ENCODE results near the gene TMEM9.

GRCh38 chr1:201189085-201189484, 34.8 kb upstream of the TMEM9 start:
- TF ChIP-seq EZH2 (IDR thresholded peaks at IDR 0.05) (no peak), POLR2AphosphoS5 (IDR thresholded peaks at IDR 0.05; ENCODE audit: borderline replicate concordance, low read depth, low read length) (no peak), FOXP2 (optimal IDR thresholded peaks at IDR 0.05; ENCODE audit: control extremely low read depth, extremely low read length, insufficient read depth) (no peak)

All from SK-N-MC (cell line).